Measurements from ENCODE around the gene AGK.
"Not testable (repeated sequence)": the region's sequence is repeated elsewhere in the genome, so short reads cannot be mapped to it uniquely, and the experiment has no call there.

Gene AGK

DNA sequence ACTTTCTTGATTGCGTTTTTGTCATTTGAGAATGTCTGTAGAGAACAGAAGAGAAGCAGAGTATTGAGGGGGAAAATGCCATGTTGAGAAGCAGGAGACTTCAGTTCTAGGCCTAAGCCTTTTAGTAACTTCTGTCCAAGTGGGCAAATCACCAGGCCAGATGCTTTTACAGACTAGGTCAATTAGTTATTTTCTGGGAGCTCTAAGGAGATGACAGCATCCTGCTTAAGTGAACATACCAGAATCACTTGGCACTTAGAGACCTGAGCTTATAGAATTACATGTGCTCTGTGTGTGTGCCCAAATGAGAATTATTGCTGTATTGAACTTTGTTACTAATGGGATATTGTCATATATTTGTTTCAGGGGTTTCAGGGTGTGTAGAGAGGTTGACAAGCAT is 24.0 kb downstream of the AGK start:
- TF ChIP-seq, protein P1, sequence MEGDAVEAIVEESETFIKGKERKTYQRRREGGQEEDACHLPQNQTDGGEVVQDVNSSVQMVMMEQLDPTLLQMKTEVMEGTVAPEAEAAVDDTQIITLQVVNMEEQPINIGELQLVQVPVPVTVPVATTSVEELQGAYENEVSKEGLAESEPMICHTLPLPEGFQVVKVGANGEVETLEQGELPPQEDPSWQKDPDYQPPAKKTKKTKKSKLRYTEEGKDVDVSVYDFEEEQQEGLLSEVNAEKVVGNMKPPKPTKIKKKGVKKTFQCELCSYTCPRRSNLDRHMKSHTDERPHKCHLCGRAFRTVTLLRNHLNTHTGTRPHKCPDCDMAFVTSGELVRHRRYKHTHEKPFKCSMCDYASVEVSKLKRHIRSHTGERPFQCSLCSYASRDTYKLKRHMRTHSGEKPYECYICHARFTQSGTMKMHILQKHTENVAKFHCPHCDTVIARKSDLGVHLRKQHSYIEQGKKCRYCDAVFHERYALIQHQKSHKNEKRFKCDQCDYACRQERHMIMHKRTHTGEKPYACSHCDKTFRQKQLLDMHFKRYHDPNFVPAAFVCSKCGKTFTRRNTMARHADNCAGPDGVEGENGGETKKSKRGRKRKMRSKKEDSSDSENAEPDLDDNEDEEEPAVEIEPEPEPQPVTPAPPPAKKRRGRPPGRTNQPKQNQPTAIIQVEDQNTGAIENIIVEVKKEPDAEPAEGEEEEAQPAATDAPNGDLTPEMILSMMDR (IDR thresholded peaks at IDR 0.05; ENCODE audit: low read depth, low read length), result no peak
- no peaks in the 10 kb centered on the region for H3K27me3 ChIP-seq (ENCODE audit: insufficient read depth, low read depth, severe bottlenecking)

DNA sequence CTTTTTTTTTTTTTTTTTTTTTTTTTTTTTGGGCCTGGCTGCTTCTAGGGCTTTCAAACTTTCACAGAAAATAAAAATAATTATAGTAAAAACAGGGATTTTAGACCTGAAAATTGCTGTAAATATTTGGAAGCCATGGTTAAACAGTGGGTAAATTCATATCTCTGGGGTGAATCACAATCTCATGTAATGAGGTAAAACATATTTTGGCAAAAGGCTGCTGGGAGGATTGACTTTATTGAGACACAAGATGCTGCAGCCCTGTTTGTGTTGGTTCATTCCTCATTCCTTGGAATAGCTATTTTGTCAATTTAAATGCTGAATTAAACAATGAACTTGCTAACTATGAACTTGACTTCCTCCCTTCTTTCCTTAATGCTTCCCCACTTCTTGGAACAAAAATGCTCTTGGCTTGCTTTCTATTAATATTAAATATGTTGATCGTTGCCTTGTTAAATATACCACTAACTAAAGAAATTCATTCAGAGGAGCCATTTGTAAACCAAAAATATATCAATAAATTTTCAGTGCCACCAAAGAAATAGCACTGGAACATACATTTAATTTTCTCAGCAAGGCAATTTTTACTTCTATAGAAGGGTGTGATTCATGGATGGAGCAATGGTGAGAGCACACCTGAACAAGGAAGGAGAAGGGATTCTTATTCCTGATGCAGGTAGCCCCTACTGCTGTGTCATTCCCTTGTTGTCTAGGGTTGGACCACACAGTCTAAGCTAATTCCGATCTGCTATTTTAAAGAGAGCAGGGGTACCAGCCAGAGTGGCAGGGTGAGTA is 24.6 kb downstream of the AGK start:
- no peak overlapping the region for H3K4me3 ChIP-seq (ENCODE audit: low read depth, low read length)
- H3K27me3 ChIP-seq (ENCODE audit: insufficient read depth, low read depth, severe bottlenecking), result no peaks in the 10 kb centered on the region
- H3K9me3 ChIP-seq (ENCODE audit: severe bottlenecking), result peaks cover 4% of the 10 kb centered on the region
- TF ChIP-seq, protein P1 (IDR thresholded peaks at IDR 0.05; ENCODE audit: low read depth, low read length), result no peak
- peaks cover 4% of the 10 kb centered on the region for H3K36me3 ChIP-seq
- no peak overlapping the region for H3K27ac ChIP-seq
- DNase-seq, result no peak

More for the DNA sequence above, 24.0 kb downstream of the AGK start:
- H3K36me3 ChIP-seq, result peaks cover 4% of the 10 kb centered on the region
- no peak for DNase-seq
- H3K4me3 ChIP-seq (ENCODE audit: low read depth, low read length), result no peak overlapping the region
- H3K27ac ChIP-seq, result no peak overlapping the region
- peaks cover 4% of the 10 kb centered on the region for H3K9me3 ChIP-seq (ENCODE audit: severe bottlenecking)

DNA sequence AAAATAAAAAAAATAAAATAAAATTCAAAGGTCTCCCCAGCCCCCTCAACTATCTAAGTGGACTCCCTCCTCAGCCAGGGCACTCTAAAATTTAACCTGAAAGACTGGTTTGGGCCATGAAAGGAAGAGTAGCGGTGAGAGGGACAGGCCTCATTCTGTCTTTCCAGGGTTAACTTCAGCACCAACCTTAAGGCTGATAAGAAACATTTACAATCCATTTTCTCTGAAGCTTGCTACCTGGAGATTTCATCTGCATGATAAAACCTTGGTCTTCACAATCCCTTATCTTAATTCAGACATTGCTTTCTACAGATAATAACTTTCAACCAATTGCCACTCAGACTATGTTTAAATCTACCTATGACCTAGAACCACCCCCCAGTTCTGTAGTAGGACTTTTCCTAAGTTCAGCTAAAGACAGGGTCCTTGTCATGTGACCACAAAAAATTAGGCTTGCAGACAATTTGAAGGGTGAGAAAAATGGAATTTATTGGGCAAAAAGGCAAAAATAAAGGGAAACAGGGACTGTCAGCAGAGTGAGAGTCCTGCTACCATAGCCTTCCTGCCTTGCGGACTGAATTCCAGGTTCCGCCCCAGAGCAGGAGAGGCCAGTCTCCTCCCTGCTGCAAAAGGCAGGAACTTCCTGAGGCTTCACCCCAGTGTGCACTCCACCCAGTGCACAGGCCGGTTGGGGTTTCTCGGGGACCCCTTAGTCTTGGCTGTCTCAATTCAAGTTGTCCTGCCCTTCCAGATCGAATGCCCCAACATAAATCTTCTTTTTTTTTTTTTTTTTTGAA is 26.0 kb downstream of the AGK start:
- Histone ChIP-seq H3K27ac (no peak overlapping the region), H3K9me3 (ENCODE audit: severe bottlenecking) (peaks cover 4% of the 10 kb centered on the region), H3K36me3 (peaks cover 4% of the 10 kb centered on the region), H3K27me3 (ENCODE audit: insufficient read depth, low read depth, severe bottlenecking) (no peaks in the 10 kb centered on the region), H3K4me3 (ENCODE audit: low read depth, low read length) (no peak overlapping the region)
- TF ChIP-seq, protein P1 (IDR thresholded peaks at IDR 0.05; ENCODE audit: low read depth, low read length), result no peak
- DNase-seq, result no peak

DNA sequence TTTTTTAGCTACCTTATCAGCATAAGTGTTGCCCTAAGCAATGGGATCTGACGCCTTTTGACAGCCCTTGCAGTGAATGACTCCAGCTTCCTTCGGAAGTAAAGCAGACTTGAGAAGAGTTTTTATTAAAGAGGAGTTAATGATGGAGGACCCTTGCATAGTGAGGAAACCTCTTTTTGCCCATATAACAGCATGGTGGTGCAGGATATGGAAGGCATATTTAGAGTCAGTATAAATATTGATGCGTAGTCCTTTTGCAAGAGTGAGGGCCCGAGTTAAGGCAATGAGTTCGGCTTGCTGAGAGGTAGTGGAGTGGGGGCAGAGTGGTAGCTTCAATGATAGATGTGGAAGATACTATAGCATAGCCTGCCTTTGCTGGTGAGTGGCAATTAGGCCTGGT is 28.7 kb downstream of the AGK start:
- H3K9me3 ChIP-seq (ENCODE audit: severe bottlenecking); H3K4me3 ChIP-seq (ENCODE audit: low read depth, low read length); DNase-seq; H3K27ac ChIP-seq; H3K27me3 ChIP-seq (ENCODE audit: insufficient read depth, low read depth, severe bottlenecking); H3K36me3 ChIP-seq: not testable (repeated sequence)

DNA sequence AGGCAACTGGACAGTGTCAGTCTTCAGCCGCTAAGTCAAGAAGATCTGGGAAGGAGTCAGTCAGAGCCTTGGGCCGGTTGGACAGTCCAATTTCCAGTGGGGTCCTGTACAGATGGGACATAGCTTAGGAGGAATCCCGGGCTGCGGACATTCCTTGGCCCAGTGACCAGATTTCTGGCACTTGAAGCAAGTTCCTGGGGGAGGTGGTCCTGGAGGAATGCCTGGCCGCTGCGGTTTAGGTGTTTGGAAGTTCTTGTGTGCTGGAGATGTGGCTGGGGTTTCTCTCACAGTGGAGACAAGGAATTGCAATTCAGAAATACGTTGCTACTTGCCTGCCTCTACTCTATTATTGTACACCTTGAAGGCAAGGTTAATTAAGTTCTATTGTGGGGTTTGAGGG is 30.9 kb downstream of the AGK start:
- H3K27me3 ChIP-seq (ENCODE audit: insufficient read depth, low read depth, severe bottlenecking); H3K36me3 ChIP-seq; H3K9me3 ChIP-seq (ENCODE audit: severe bottlenecking); DNase-seq; H3K4me3 ChIP-seq (ENCODE audit: low read depth, low read length); H3K27ac ChIP-seq: not testable (repeated sequence)

DNA sequence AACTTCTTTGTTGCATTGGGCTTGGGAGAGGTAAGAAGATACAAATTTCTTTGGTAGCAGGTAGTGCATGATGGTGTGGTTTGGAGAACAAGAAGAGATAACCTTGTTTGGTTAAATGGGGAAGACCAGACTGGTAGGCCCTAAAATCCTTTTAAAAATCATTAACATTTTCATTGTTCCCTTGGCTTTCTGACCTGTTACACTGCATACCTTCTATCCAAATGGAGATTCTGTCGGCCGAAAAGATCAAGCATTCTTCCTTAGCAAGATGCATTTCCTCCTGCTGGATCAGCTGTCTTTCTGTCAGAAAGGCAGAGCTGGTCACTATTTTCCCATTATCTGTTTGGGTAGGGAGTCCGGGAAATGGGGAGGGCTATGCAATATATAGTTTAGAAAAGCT is 33.7 kb downstream of the AGK start:
- TF ChIP-seq, protein P1 (IDR thresholded peaks at IDR 0.05; ENCODE audit: low read depth, low read length), result no peak
- Histone ChIP-seq H3K36me3 (no peaks in the 10 kb centered on the region), H3K27ac (no peak overlapping the region), H3K4me3 (ENCODE audit: low read depth, low read length) (no peak overlapping the region), H3K27me3 (ENCODE audit: insufficient read depth, low read depth, severe bottlenecking) (no peaks in the 10 kb centered on the region), H3K9me3 (ENCODE audit: severe bottlenecking) (no peaks in the 10 kb centered on the region)
- DNase-seq, result no peak
